Lower leg skin (tissue), 3 donors: Measurements from ENCODE around the gene PRICKLE2.

ENCODE experiments used
- CTCF ChIP-seq, 3 donors: fragments of 450-650 bp; IDR thresholded peaks; one replicate each; pipeline ENCODE4 v1.5.1; 2016; ENCODE audit warnings: antibody characterized with exemption in 3 of 3, mild to moderate bottlenecking in 3 of 3, moderate library complexity in 2 of 3
- POLR2A ChIP-seq, 2 donors: fragments of 450-650 bp; IDR thresholded peaks; one replicate each; pipeline ENCODE4 v1.6.1; 2016 to 2017; ENCODE audit warnings: antibody characterized with exemption in 2 of 2, mild to moderate bottlenecking in 1 of 2, moderate library complexity in 1 of 2

GRCh38 chr3:64057231-64057630 is 168.0 kb downstream of the PRICKLE2 start:
- no peak for TF ChIP-seq CTCF (IDR thresholded peaks at IDR 0.05)
- no peak for TF ChIP-seq POLR2A (IDR thresholded peaks at IDR 0.05)
